HL-60 (cell line): Measurements from ENCODE around the gene SSTR5.

Source experiments
- POLR2AphosphoS5 ChIP-seq: IDR thresholded peaks from 2 replicates; pipeline ENCODE4 v1.6.1; 2012; ENCODE audit warnings: low read depth
- TF ChIP-seq, protein P1 (sequence below): IDR thresholded peaks from 2 replicates; pipeline ENCODE4 v1.6.1; 2012; ENCODE audit warnings: low read depth; ENCODE audit not compliant: insufficient replicate concordance

DNA sequence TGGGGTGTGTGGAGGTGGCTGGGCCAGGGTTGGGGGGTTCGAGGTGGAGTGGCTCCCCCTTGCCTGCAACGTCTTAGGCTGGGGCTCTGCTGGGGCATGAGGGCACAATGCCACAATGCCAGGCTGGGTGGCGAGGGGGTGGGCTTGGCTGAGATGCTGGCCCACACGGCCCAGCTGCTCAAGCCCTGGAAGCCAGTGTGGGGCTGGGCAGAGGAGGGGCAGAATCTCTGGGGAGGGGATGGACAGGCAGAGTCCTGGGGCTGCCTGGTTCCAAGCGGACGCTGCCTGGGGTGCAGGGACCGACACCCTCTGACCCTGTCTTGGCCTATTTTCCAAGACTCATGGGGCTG, 37.5 kb upstream of the SSTR5 start:
- TF ChIP-seq, protein P1, sequence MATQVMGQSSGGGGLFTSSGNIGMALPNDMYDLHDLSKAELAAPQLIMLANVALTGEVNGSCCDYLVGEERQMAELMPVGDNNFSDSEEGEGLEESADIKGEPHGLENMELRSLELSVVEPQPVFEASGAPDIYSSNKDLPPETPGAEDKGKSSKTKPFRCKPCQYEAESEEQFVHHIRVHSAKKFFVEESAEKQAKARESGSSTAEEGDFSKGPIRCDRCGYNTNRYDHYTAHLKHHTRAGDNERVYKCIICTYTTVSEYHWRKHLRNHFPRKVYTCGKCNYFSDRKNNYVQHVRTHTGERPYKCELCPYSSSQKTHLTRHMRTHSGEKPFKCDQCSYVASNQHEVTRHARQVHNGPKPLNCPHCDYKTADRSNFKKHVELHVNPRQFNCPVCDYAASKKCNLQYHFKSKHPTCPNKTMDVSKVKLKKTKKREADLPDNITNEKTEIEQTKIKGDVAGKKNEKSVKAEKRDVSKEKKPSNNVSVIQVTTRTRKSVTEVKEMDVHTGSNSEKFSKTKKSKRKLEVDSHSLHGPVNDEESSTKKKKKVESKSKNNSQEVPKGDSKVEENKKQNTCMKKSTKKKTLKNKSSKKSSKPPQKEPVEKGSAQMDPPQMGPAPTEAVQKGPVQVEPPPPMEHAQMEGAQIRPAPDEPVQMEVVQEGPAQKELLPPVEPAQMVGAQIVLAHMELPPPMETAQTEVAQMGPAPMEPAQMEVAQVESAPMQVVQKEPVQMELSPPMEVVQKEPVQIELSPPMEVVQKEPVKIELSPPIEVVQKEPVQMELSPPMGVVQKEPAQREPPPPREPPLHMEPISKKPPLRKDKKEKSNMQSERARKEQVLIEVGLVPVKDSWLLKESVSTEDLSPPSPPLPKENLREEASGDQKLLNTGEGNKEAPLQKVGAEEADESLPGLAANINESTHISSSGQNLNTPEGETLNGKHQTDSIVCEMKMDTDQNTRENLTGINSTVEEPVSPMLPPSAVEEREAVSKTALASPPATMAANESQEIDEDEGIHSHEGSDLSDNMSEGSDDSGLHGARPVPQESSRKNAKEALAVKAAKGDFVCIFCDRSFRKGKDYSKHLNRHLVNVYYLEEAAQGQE: no peak
- TF ChIP-seq POLR2AphosphoS5: no peak
